GM23338 (cell line): Measurements from ENCODE around the gene KNG1. TPM values are rescaled to one million over a fixed set of nuclear protein-coding genes. Genes with fewer than 3 reads are reported as not detected.

Experiments used
- ATAC-seq: fragments of 200-7000 bp; cut with Tn5 transposase; 3 replicates; pipeline ENCODE4 v1.9.1; 2020
- DNase-seq: peaks from one replicate; pipeline ENCODE4 v3.0.0-alpha.2; 2015; ENCODE audit warnings: low spot score
- H2AFZ ChIP-seq: fragments of 200-600 bp; sonication (generic); 2 replicates; pipeline ENCODE4 v1.8.0; 2016; ENCODE audit warnings: antibody characterized with exemption, mild to moderate bottlenecking, moderate library complexity
- H3F3A ChIP-seq: fragments of 200-600 bp; sonication (generic); replicated peaks from 2 replicates; pipeline ENCODE4 v1.8.0; 2017; ENCODE audit warnings: antibody characterized with exemption, mixed run types, low read depth
- H3K27ac ChIP-seq: fragments of 200-600 bp; sonication (generic); 2 replicates; pipeline ENCODE4 v1.6.1; 2016; ENCODE audit warnings: low read depth
- H3K27me3 ChIP-seq: fragments of 200-600 bp; sonication (generic); 2 replicates; pipeline ENCODE4 v1.8.0; 2016; ENCODE audit warnings: mild to moderate bottlenecking, mixed run types, moderate library complexity; ENCODE audit not compliant: insufficient read depth
- H3K36me3 ChIP-seq: fragments of 200-600 bp; sonication (generic); 2 replicates; pipeline ENCODE4 v1.8.0; 2016; ENCODE audit warnings: mild to moderate bottlenecking; ENCODE audit not compliant: insufficient read depth
- H3K4me1 ChIP-seq: fragments of 200-600 bp; sonication (generic); 2 replicates; pipeline ENCODE4 v1.8.0; 2016; ENCODE audit warnings: mild to moderate bottlenecking, moderate library complexity; ENCODE audit not compliant: insufficient read depth
- H3K4me2 ChIP-seq: fragments of 200-600 bp; sonication (generic); 2 replicates; pipeline ENCODE4 v1.7.1; 2017; ENCODE audit warnings: mixed run types
- H3K4me3 ChIP-seq: fragments of 200-600 bp; sonication (generic); 2 replicates; pipeline ENCODE4 v1.6.1; 2016; ENCODE audit warnings: mixed run types
- H3K79me2 ChIP-seq: fragments of 200-600 bp; sonication (generic); replicated peaks from 2 replicates; pipeline ENCODE4 v1.8.0; 2017; ENCODE audit warnings: mild to moderate bottlenecking; ENCODE audit not compliant: insufficient read depth
- H3K9me2 ChIP-seq: fragments of 200-600 bp; sonication (generic); 2 replicates; pipeline ENCODE4 v1.8.0; 2017; ENCODE audit not compliant: insufficient read depth
- H4K20me1 ChIP-seq: fragments of 200-600 bp; sonication (generic); replicated peaks from 2 replicates; pipeline ENCODE4 v1.8.0; 2017; ENCODE audit warnings: mild to moderate bottlenecking; ENCODE audit not compliant: insufficient read depth
- H3K27ac Mint-ChIP-seq: 2 replicates; pipeline ENCODE4 v1.8.0; 2020; ENCODE audit warnings: inconsistent platforms, mild to moderate bottlenecking, moderate library complexity, mixed read lengths
- H3K27me3 Mint-ChIP-seq: 3 replicates; pipeline ENCODE4 v1.8.0; 2022; ENCODE audit warnings: low read depth, mild to moderate bottlenecking, moderate library complexity, mixed read lengths, inconsistent platforms; ENCODE audit not compliant: insufficient read depth, poor library complexity
- H3K36me3 Mint-ChIP-seq: 3 replicates; pipeline ENCODE4 v1.8.0; 2021; ENCODE audit warnings: low read depth, mild to moderate bottlenecking, inconsistent platforms, moderate library complexity, mixed read lengths
- H3K4me1 Mint-ChIP-seq: 3 replicates; pipeline ENCODE4 v1.8.0; 2020; ENCODE audit warnings: mild to moderate bottlenecking, inconsistent platforms, mixed read lengths
- H3K4me3 Mint-ChIP-seq: 3 replicates; pipeline ENCODE4 v1.8.0; 2021; ENCODE audit warnings: moderate library complexity, mild to moderate bottlenecking, inconsistent platforms, mixed read lengths
- H3K9me3 Mint-ChIP-seq: 3 replicates; pipeline ENCODE4 v1.8.0; 2020; ENCODE audit warnings: moderate library complexity, mild to moderate bottlenecking, inconsistent platforms, mixed read lengths
- CREB1 ChIP-seq: fragments of 250-450 bp; sonication (Bioruptor Pico); IDR thresholded peaks from 2 replicates; pipeline ENCODE4 v1.5.0; 2020; ENCODE audit warnings: low read depth, mild to moderate bottlenecking, moderate library complexity
- CTCF ChIP-seq, 2 experiments: fragments of 200-600 bp in 1 of 2; sonication (generic) in 1 of 2; conservative IDR thresholded peaks; 2 replicates each; pipeline versions ENCODE4 v1.5.1 to v1.6.1; 2016 to 2017; ENCODE audit warnings: antibody characterized with exemption in 2 of 2, low read depth in 2 of 2, mild to moderate bottlenecking in 2 of 2, moderate library complexity in 1 of 2
- EZH2 ChIP-seq: fragments of 200-600 bp; sonication (generic); IDR thresholded peaks from one replicate; pipeline ENCODE4 v1.8.0; 2017; ENCODE audit warnings: antibody characterized with exemption, mild to moderate bottlenecking, low read depth; ENCODE audit not compliant: unreplicated experiment
- EZH2phosphoT487 ChIP-seq: fragments of 200-600 bp; sonication (generic); IDR thresholded peaks from one replicate; pipeline ENCODE4 v1.8.1; 2018; ENCODE audit warnings: antibody characterized with exemption; ENCODE audit not compliant: unreplicated experiment
- JUNB ChIP-seq: IDR thresholded peaks from one replicate; pipeline ENCODE4 v1.6.1; 2016; ENCODE audit warnings: antibody characterized with exemption; ENCODE audit not compliant: unreplicated experiment
- POLR2AphosphoS5 ChIP-seq: IDR thresholded peaks from 2 replicates; pipeline ENCODE4 v1.6.1; 2016; ENCODE audit warnings: antibody characterized with exemption, low read depth
- REST ChIP-seq: IDR thresholded peaks from one replicate; pipeline ENCODE4 v1.6.1; 2018; ENCODE audit warnings: antibody characterized with exemption; ENCODE audit not compliant: unreplicated experiment
- STAT1 ChIP-seq: IDR thresholded peaks from one replicate; pipeline ENCODE4 v1.6.1; 2016; ENCODE audit warnings: antibody characterized with exemption; ENCODE audit not compliant: unreplicated experiment
- ZNF331 ChIP-seq: fragments of 250-450 bp; sonication (Bioruptor Pico); IDR thresholded peaks from 2 replicates; pipeline ENCODE4 v1.5.0; 2020; ENCODE audit warnings: low read depth, mild to moderate bottlenecking, moderate library complexity
- ZNF462 ChIP-seq: fragments of 250-450 bp; sonication (Bioruptor Pico); IDR thresholded peaks from 2 replicates; pipeline ENCODE4 v1.5.0; 2020; ENCODE audit warnings: mild to moderate bottlenecking, moderate library complexity
- polyA plus RNA-seq: library from polyadenylated mRNA; unstranded; fragments of >200 nt; fragmentation: Nextera tagmentation; extraction: Ambion mirVana; gene quantifications from 2 replicates; pipeline ENCODE4 v1.2.1, GENCODE V29; 2016
- total RNA-seq: library from RNA; depleted of rRNA; stranded (reverse); fragments of >200 nt; shearing (Covaris generic); gene quantifications from 2 replicates; pipeline ENCODE4 v1.2.3, GENCODE V29; 2014

Gene KNG1
- total and polyA plus RNA-seq, 2 experiments from 2014 or later = 0.49 TPM; not detected in 1

- TF ChIP-seq CTCF (conservative IDR thresholded peaks at IDR 0.05; ENCODE audit: low read depth in 2 of 2) (no peak), EZH2 (no peak), REST (no peak)
These were observed 40.1 kb downstream of the KNG1 start (continued) for GRCh38 chr3:186757214-186757613.

GRCh38 chr3:186757686-186758220 lies 40.6 kb downstream of the KNG1 start:
- H2AFZ ChIP-seq = peak overlapping the region; percentile 86
- no peaks in the 10 kb centered on the region for H3K79me2 ChIP-seq
- ATAC-seq = no peak
- H3K4me1 ChIP-seq = 0 out of 2 replicates have a peak, but pooled peaks cover 6% of the 10 kb centered on the region
- Mint-ChIP-seq H3K4me3 (no peak overlapping the region), H3K27me3 (peaks cover 7% of the 10 kb centered on the region), H3K4me1 (peaks cover 7% of the 10 kb centered on the region), H3K36me3 (no peaks in the 10 kb centered on the region), H3K9me3 (no peaks in the 10 kb centered on the region), H3K27ac (no peak overlapping the region; the same call in 1 of the 2 replicates)
- no peak overlapping the region for H3K27ac ChIP-seq
- no peak overlapping the region for H3K4me3 ChIP-seq
- H3K36me3 ChIP-seq = no peaks in the 10 kb centered on the region
- H3K27me3 ChIP-seq = no peaks in the 10 kb centered on the region
- H4K20me1 ChIP-seq = no peaks in the 10 kb centered on the region
- no peaks in the 10 kb centered on the region for H3F3A ChIP-seq
- H3K9me2 ChIP-seq = 0 out of 2 replicates have a peak, but pooled peaks cover 3% of the 10 kb centered on the region
- DNase-seq = no peak
- no peak overlapping the region for H3K4me2 ChIP-seq
- TF ChIP-seq STAT1 (no peak), ZNF331 (CRISPR knock-in tag) (no peak), EZH2phosphoT487 (no peak), CREB1 (no peak), CTCF (conservative IDR thresholded peaks at IDR 0.05; ENCODE audit: low read depth in 2 of 2) (no peak), JUNB (no peak), POLR2AphosphoS5 (no peak), ZNF462 (no peak)
